ENCODE measurements around the gene C1orf159. TPM values are rescaled to one million over a fixed set of nuclear protein-coding genes. Genes with fewer than 3 reads are reported as not detected.
A peak's percentile ranks its signal among the peaks of the same experiment; 100 is the strongest.

C1orf159 gene
- total RNA-seq, 2 experiments from 2014 or later: 11.1 to 11.3 TPM

DNA sequence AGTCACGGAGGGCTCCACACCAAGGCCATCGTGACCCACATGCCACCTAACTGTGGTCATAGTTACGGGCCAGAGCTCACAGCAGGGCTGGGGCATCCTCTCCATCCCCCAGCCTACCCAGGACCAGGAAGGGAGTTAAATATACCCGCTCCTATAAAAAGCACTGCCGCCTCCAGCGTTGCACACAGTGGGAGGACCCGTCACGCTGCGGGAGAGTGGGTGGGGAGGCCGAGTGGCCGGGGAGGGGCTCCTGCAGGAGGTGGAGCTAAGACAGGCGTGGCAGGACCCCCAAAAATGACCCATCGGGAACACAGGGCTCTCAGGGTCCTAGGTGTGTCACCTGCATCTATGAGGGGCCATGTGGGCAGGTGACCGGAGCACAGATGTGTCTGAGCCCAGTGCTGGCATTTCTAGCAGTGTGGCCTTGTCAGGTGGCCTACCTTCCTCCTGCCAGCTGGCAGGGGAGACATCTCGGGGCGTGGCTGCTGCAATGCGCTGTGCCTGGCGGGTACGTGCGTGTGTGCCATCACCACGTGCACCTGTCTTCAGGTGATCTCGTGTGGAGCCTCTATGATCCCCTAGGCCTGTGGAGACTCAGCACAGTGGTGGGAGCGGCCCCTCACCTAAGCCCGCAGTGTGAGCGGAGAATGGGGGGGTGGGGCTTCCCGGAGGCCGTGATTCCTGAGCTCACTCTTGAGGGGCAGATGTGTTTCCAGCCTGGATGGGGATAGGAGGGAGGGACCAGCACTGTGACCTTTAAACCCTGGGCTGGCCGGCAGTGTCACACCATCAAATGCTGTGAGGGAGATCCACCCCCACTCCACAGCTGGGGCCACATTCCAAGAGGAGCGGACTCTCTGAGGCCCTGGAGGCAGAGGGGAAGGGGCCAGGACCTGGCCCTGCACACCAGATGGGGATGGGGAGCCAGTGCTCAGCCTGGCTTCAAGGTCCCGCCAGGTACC, 78.2 kb downstream of the C1orf159 start:
- H3K4me3 ChIP-seq (ENCODE audit: low read length): no peak overlapping the region
- Mint-ChIP-seq H3K36me3 (ENCODE audit: low read depth) (no peaks in the 10 kb centered on the region), H3K27me3 (peaks cover 40% of the 10 kb centered on the region), H3K27ac (no peak overlapping the region), H3K9me3 (no peaks in the 10 kb centered on the region), H3K4me1 (ENCODE audit: low read depth) (peaks cover 16% of the 10 kb centered on the region), H3K4me3 (peak overlapping the region; percentile 34)
- no peak for ATAC-seq (ENCODE audit: poor library complexity)
- ChIA-PET CTCF (no interaction called here), POLR2A (no interaction called here)
- no peaks in the 10 kb centered on the region for H3K36me3 ChIP-seq (ENCODE audit: insufficient read depth, low read length)
- H3K27me3 ChIP-seq (ENCODE audit: control insufficient read depth in 1 of 2, insufficient read depth in 2 of 2, low read length in 2 of 2): peaks cover 29 to 37% of the 10 kb centered on the region in 2 experiments
- H3K27ac ChIP-seq (ENCODE audit: low read depth in 1 of 2, low read length in 2 of 2): no peak overlapping the region
- H3K4me1 ChIP-seq (ENCODE audit: insufficient read depth, low read length): peaks cover 34% of the 10 kb centered on the region
- intact Hi-C loops (cut with DNase I, micrococcal nuclease): loop anchor here in 1 of 2 experiments (5.0 to 10.0 kb wide), 2 partner anchors 75 to 267 kb away; partner anchors contain the start of genes ACAP3 and PUSL1
- peaks cover 0 to 37% of the 10 kb centered on the region in 2 experiments for H3K9me3 ChIP-seq (ENCODE audit: control insufficient read depth in 1 of 2, insufficient read depth in 1 of 2, low read length in 2 of 2)
- no peak for DNase-seq
- TF ChIP-seq, protein P1, sequence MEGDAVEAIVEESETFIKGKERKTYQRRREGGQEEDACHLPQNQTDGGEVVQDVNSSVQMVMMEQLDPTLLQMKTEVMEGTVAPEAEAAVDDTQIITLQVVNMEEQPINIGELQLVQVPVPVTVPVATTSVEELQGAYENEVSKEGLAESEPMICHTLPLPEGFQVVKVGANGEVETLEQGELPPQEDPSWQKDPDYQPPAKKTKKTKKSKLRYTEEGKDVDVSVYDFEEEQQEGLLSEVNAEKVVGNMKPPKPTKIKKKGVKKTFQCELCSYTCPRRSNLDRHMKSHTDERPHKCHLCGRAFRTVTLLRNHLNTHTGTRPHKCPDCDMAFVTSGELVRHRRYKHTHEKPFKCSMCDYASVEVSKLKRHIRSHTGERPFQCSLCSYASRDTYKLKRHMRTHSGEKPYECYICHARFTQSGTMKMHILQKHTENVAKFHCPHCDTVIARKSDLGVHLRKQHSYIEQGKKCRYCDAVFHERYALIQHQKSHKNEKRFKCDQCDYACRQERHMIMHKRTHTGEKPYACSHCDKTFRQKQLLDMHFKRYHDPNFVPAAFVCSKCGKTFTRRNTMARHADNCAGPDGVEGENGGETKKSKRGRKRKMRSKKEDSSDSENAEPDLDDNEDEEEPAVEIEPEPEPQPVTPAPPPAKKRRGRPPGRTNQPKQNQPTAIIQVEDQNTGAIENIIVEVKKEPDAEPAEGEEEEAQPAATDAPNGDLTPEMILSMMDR (IDR thresholded peaks at IDR 0.05): no peak

DNA sequence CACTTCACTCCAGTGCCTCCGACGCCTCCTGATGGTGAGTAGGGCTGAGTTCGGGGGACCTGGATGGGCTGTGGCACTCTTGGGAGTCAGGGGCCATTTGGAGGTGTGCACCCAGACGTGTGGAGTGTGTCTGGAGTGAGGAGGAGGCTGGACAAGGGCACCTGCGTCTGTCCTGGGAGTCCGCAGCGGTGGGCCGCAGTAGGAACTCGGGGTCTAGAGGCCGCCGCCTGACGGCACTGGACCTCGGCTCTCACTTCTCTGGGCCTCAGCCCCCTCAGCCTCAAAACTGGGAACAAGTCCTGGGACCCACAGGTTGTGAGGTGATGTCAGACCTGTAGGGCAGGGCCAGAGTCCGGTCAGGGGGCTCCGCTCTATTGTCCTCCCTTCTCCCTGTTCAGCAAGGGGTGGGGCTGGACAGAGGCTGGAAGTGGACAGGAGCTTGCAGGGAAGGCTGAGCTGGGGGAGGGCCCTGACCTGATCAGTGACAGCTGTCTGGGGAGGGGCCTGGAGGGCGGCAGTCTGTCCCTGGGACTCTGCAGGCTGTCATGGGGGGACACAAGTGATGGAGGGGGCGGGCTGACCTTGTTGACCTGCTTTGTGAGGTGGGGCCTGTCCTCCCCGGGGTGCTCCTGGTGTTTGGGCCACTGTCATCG, 80.5 kb downstream of the C1orf159 start:
- Mint-ChIP-seq H3K4me1 (ENCODE audit: low read depth) (peaks cover 20% of the 10 kb centered on the region), H3K4me3 (no peak overlapping the region), H3K36me3 (ENCODE audit: low read depth) (no peaks in the 10 kb centered on the region), H3K27ac (no peak overlapping the region), H3K27me3 (peaks cover 49% of the 10 kb centered on the region), H3K9me3 (no peaks in the 10 kb centered on the region)
- TF ChIP-seq, protein P1 (IDR thresholded peaks at IDR 0.05): no peak
- CTCF ChIA-PET: no interaction called here
- no peak for ATAC-seq (ENCODE audit: poor library complexity)
- no peak overlapping the region for H3K27ac ChIP-seq (ENCODE audit: low read depth in 1 of 2, low read length in 2 of 2)
- H3K27me3 ChIP-seq (ENCODE audit: control insufficient read depth in 1 of 2, insufficient read depth in 2 of 2, low read length in 2 of 2): peaks cover 40 to 48% of the 10 kb centered on the region in 2 experiments
- POLR2A ChIA-PET: no interaction called here
- DNase-seq: no peak
- H3K36me3 ChIP-seq (ENCODE audit: insufficient read depth, low read length): no peaks in the 10 kb centered on the region
- peaks cover 0 to 36% of the 10 kb centered on the region in 2 experiments for H3K9me3 ChIP-seq (ENCODE audit: control insufficient read depth in 1 of 2, insufficient read depth in 1 of 2, low read length in 2 of 2)
- H3K4me3 ChIP-seq (ENCODE audit: low read length): no peak overlapping the region
- peaks cover 38% of the 10 kb centered on the region for H3K4me1 ChIP-seq (ENCODE audit: insufficient read depth, low read length)
- intact Hi-C loops (cut with DNase I, micrococcal nuclease): loop anchor here in 1 of 2 experiments (5.0 to 10.0 kb wide), 2 partner anchors 77 to 269 kb away; partner anchors contain the start of genes ACAP3 and PUSL1

DNA sequence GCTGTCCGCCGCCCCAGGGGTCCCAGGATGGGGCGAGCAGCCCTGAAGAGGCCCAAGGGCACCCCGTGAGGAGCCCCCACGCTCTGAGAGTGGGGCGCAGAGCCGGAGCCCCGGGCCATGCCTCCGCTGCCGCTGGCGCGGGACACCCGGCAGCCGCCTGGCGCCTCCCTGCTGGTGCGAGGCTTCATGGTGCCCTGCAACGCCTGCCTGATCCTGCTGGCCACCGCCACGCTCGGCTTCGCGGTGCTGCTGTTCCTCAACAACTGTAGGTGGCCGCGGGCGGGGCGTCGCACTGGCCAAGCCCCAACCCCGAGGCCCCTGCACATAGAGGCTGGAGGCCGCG, 81.5 kb downstream of the C1orf159 start:
- no peaks in the 10 kb centered on the region for H3K36me3 Mint-ChIP-seq (ENCODE audit: low read depth)
- intact Hi-C loops (cut with DNase I, micrococcal nuclease): loop anchor here (5.0 to 10.0 kb wide), 3 partner anchors 258 to 408 kb away; partner anchors contain the start of genes ACAP3 (in 1 of the 2) and PUSL1 (in 1 of the 2)
- ChIA-PET POLR2A (no interaction called here), CTCF (interaction anchor here (1.2 kb wide), 1 partner anchor 30 kb away, joined by 3 read pairs; no protein-coding TSS in a partner anchor)
- DNase-seq (no peak), ATAC-seq (ENCODE audit: poor library complexity) (no peak)
- TF ChIP-seq, protein P1 (IDR thresholded peaks at IDR 0.05): no peak
- peaks cover 28% of the 10 kb centered on the region for H3K4me1 ChIP-seq (ENCODE audit: insufficient read depth, low read length)
- H3K27me3 ChIP-seq (ENCODE audit: control insufficient read depth in 1 of 2, insufficient read depth in 2 of 2, low read length in 2 of 2): peaks cover 40 to 47% of the 10 kb centered on the region in 2 experiments
- H3K27me3 Mint-ChIP-seq: peaks cover 47% of the 10 kb centered on the region
- no peaks in the 10 kb centered on the region for H3K9me3 Mint-ChIP-seq
- peaks cover 15% of the 10 kb centered on the region for H3K4me1 Mint-ChIP-seq (ENCODE audit: low read depth)
- H3K4me3 ChIP-seq (ENCODE audit: low read length): no peak overlapping the region
- H3K27ac ChIP-seq (ENCODE audit: low read depth in 1 of 2, low read length in 2 of 2): no peak overlapping the region
- peak overlapping the region; percentile 66 for H3K4me3 Mint-ChIP-seq
- H3K36me3 ChIP-seq (ENCODE audit: insufficient read depth, low read length): no peaks in the 10 kb centered on the region
- peaks cover 0 to 36% of the 10 kb centered on the region in 2 experiments for H3K9me3 ChIP-seq (ENCODE audit: control insufficient read depth in 1 of 2, insufficient read depth in 1 of 2, low read length in 2 of 2)
- H3K27ac Mint-ChIP-seq: no peak overlapping the region
